H1 (cell line): ENCODE data around the gene CDH12. TPM values are rescaled to one million over a fixed set of nuclear protein-coding genes. Genes with fewer than 3 reads are reported as not detected.

ENCODE experiments used
- PHF8 ChIP-seq: fragments of 200-600 bp; sonication (generic); conservative IDR thresholded peaks from 2 replicates; pipeline ENCODE4 v1.7.1; 2012; ENCODE audit warnings: low read depth, mild to moderate bottlenecking, inconsistent platforms, low read length, moderate library complexity
- RBBP5 ChIP-seq: IDR thresholded peaks from 2 replicates; pipeline ENCODE4 v1.7.1; 2012; ENCODE audit warnings: low read depth, mild to moderate bottlenecking, inconsistent platforms, low read length, moderate library complexity, borderline replicate concordance
- polyA plus RNA-seq, 7 experiments: library from polyadenylated mRNA; depleted of rRNA in 3 of 7; stranded (reverse) in 5 of 7; unstranded in 2 of 7; fragments of >200 nt in 5 of 7; fragments of 200-250 nt in 2 of 7; gene quantifications; 1 replicate in 5 of 7; 2 replicates in 1 of 7; 4 replicates in 1 of 7; pipeline versions ENCODE4 v1.2.1 to v1.2.3, GENCODE V29; 2011 to 2013; ENCODE audit warnings: missing spikeins in 2 of 7, mixed read lengths in 2 of 7
- total RNA-seq: library from RNA; stranded (reverse); fragmentation: NEBNext Ultra II Directional; extraction: Animal tissue kit (Norgen Biotek cat#: 25700); gene quantifications from 2 replicates; pipeline ENCODE4 v1.2.1, GENCODE V29; 2021

CDH12 gene
- total and polyA plus RNA-seq, 2 of the 8 experiments (the other 6 are each of a cell fraction or from before 2014, with no cell fraction given), result 0.03 TPM; not detected in 1

- no peak for TF ChIP-seq RBBP5
- TF ChIP-seq PHF8, result no peak
Measured at GRCh38 chr5:21834863-21835262, 1018.3 kb downstream of the CDH12 start (continued).
